Natural killer cell (primary cell): ENCODE data around the gene DLEC1. TPM values are rescaled to one million over a fixed set of nuclear protein-coding genes. Genes with fewer than 3 reads are reported as not detected.

Source experiments
- ATAC-seq, 3 donors: fragments of 150-1000 bp in 2 of 3; fragments of 200-7000 bp in 1 of 3; cut with Tn5 transposase; 1 replicate in 1 of 3; 2 replicates in 2 of 3; pipeline ENCODE4 v1.10.0; 2021; ENCODE audit warnings: mild to moderate bottlenecking in 2 of 3, moderate library complexity in 2 of 3
- DNase-seq, 2 donors: peaks; one replicate each; pipeline versions ENCODE4 v3.0.0 to v3.0.0-alpha.2; 2013 to 2021; ENCODE audit warnings: mixed read lengths in 1 of 2
- H3K27ac ChIP-seq: one replicate; pipeline ENCODE4 v1.5.1; 2013; ENCODE audit warnings: mild to moderate bottlenecking, low read length
- H3K27me3 ChIP-seq: one replicate; pipeline ENCODE4 v1.6.1; 2013; ENCODE audit warnings: low read length; ENCODE audit not compliant: control insufficient read depth, insufficient read depth
- H3K36me3 ChIP-seq: one replicate; pipeline ENCODE4 v1.6.1; 2013; ENCODE audit warnings: low read length; ENCODE audit not compliant: control insufficient read depth, insufficient read depth
- H3K4me1 ChIP-seq: one replicate; pipeline ENCODE4 v1.6.1; 2013; ENCODE audit warnings: low read length; ENCODE audit not compliant: control insufficient read depth, insufficient read depth
- H3K4me3 ChIP-seq: one replicate; pipeline ENCODE4 v1.5.1; 2013; ENCODE audit warnings: low read length
- H3K9me3 ChIP-seq: one replicate; pipeline ENCODE4 v1.6.1; 2013; ENCODE audit warnings: low read length; ENCODE audit not compliant: control insufficient read depth, insufficient read depth
- H3K27ac Mint-ChIP-seq, 2 donors: one replicate each; pipeline ENCODE4 v1.8.0; 2022; ENCODE audit warnings: mild to moderate bottlenecking in 2 of 2, mixed read lengths in 2 of 2, moderate library complexity in 1 of 2
- H3K27me3 Mint-ChIP-seq, 2 donors: one replicate each; pipeline ENCODE4 v1.8.0; 2022; ENCODE audit warnings: low read depth in 2 of 2, mixed read lengths in 2 of 2
- H3K36me3 Mint-ChIP-seq: one replicate; pipeline ENCODE4 v1.8.0; 2022; ENCODE audit warnings: mixed read lengths
- H3K4me1 Mint-ChIP-seq, 2 donors: one replicate each; pipeline ENCODE4 v1.8.0; 2022; ENCODE audit warnings: mixed read lengths in 2 of 2
- H3K4me3 Mint-ChIP-seq: one replicate; pipeline ENCODE4 v1.8.0; 2022; ENCODE audit warnings: mild to moderate bottlenecking, moderate library complexity, mixed read lengths
- H3K9me3 Mint-ChIP-seq, 2 donors: one replicate each; pipeline ENCODE4 v1.8.0; 2022; ENCODE audit warnings: mixed read lengths in 2 of 2
- CTCF ChIP-seq: fragments of 200-600 bp; IDR thresholded peaks from one replicate; pipeline ENCODE4 v1.8.0; 2022; ENCODE audit warnings: antibody characterized with exemption
- WGBS: methylation state at CpG from one replicate; pipeline ENCODE4 v1.1.7; 2013; ENCODE audit warnings: missing lambda C conversion rate; ENCODE audit not compliant: insufficient coverage; 5-methylcytosine and 5-hydroxymethylcytosine counted together
- intact Hi-C: fragments of 100-400 bp; cut with micrococcal nuclease; formaldehyde crosslinking; loops from one replicate; pipeline ENCODE4 v1.14.2; 2022
- total RNA-seq, 4 donors: library from RNA; stranded (reverse); fragments of 120-200 nt in 1 of 4; gene quantifications; one replicate each; pipeline versions ENCODE4 v1.2.3 to v1.2.4, GENCODE V29; 2013 to 2022

Gene DLEC1
- total RNA-seq, 3 donors from 2014 or later (not counting 1 experiment from before 2014, with no cell fraction given), result 6.1 to 7.5 (median 7.0) TPM

GRCh38 chr3:38114875-38115644 is 76.1 kb downstream of the DLEC1 start:
- Mint-ChIP-seq H3K36me3 (no peaks in the 10 kb centered on the region), H3K4me3 (no peak overlapping the region), H3K4me1 (peaks cover 0 to 22% of the 10 kb centered on the region in 2 donors), H3K27ac (peak overlapping the region in 1 of 2 donors; percentile 81), H3K27me3 (no peaks in the 10 kb centered on the region), H3K9me3 (no peaks in the 10 kb centered on the region)
- DNase-seq, result no peak
- H3K4me3 ChIP-seq, result no peak overlapping the region
- peaks cover 4% of the 10 kb centered on the region for H3K36me3 ChIP-seq
- H3K4me1 ChIP-seq, result peaks cover 3% of the 10 kb centered on the region
- no peak overlapping the region for H3K27ac ChIP-seq
- WGBS, result 78% methylated on average over 13 of the region's 13 CpGs
- H3K27me3 ChIP-seq, result no peaks in the 10 kb centered on the region
- TF ChIP-seq CTCF, result no peak
- intact Hi-C loops, result loop anchor here (5.0 kb wide), 2 partner anchors 182 to 227 kb away; no protein-coding TSS in a partner anchor
- H3K9me3 ChIP-seq, result no peaks in the 10 kb centered on the region
- no peak for ATAC-seq

- H3K27ac ChIP-seq, result no peak overlapping the region
- ATAC-seq (no peak), DNase-seq (no peak)
- H3K4me3 Mint-ChIP-seq, result no peak overlapping the region
- H3K4me3 ChIP-seq, result no peak overlapping the region
- TF ChIP-seq CTCF, result no peak
- H3K27me3 Mint-ChIP-seq, result no peaks in the 10 kb centered on the region
- peaks cover 3% of the 10 kb centered on the region for H3K4me1 ChIP-seq
- H3K9me3 ChIP-seq, result no peaks in the 10 kb centered on the region
- no peaks in the 10 kb centered on the region for H3K9me3 Mint-ChIP-seq
- 47% methylated on average over 8 of the region's 9 CpGs for WGBS
- H3K36me3 ChIP-seq, result peaks cover 8% of the 10 kb centered on the region
- intact Hi-C loops, result loop anchor here (5.0 kb wide), 2 partner anchors 181 to 226 kb away; no protein-coding TSS in a partner anchor
- H3K4me1 Mint-ChIP-seq, result peaks cover 0 to 30% of the 10 kb centered on the region in 2 donors
- H3K36me3 Mint-ChIP-seq, result no peaks in the 10 kb centered on the region
- H3K27ac Mint-ChIP-seq, result peak overlapping the region in 1 of 2 donors; percentile 81
- no peaks in the 10 kb centered on the region for H3K27me3 ChIP-seq
Measured at GRCh38 chr3:38115645-38116427, 76.8 kb downstream of the DLEC1 start.

GRCh38 chr3:38116471-38117162 is 77.6 kb downstream of the DLEC1 start:
- Histone ChIP-seq H3K4me3 (no peak overlapping the region), H3K36me3 (peaks cover 16% of the 10 kb centered on the region), H3K27me3 (no peaks in the 10 kb centered on the region), H3K9me3 (no peaks in the 10 kb centered on the region), H3K27ac (no peak overlapping the region), H3K4me1 (peaks cover 3% of the 10 kb centered on the region)
- no peak overlapping the region for H3K4me3 Mint-ChIP-seq
- no peak for TF ChIP-seq CTCF
- intact Hi-C loops, result loop anchor here (5.0 kb wide), 2 partner anchors 181 to 226 kb away; no protein-coding TSS in a partner anchor
- H3K4me1 Mint-ChIP-seq, result peaks cover 0 to 33% of the 10 kb centered on the region in 2 donors
- 94% methylated on average over 12 of the region's 12 CpGs for WGBS
- DNase-seq (no peak), ATAC-seq (no peak)
- H3K36me3 Mint-ChIP-seq, result no peaks in the 10 kb centered on the region
- no peak overlapping the region for H3K27ac Mint-ChIP-seq
- no peaks in the 10 kb centered on the region for H3K27me3 Mint-ChIP-seq
- no peaks in the 10 kb centered on the region for H3K9me3 Mint-ChIP-seq
